Prostate gland (tissue), 2 donors: Measurements from ENCODE around the gene TRIM77.
"Not testable (repeated sequence)": the region's sequence is repeated elsewhere in the genome, so short reads cannot be mapped to it uniquely, and the experiment has no call there.

Source experiments
- CTCF ChIP-seq, 4 experiments: fragments of 200-600 bp in 2 of 4; fragments of 450-650 bp in 2 of 4; sonication (generic) in 2 of 4; IDR thresholded peaks; 1 replicate in 3 of 4; 2 replicates in 1 of 4; pipeline ENCODE4 v1.5.1; 2016 to 2019; ENCODE audit warnings: antibody characterized with exemption in 4 of 4, mild to moderate bottlenecking in 2 of 4, moderate library complexity in 2 of 4
- POLR2A ChIP-seq: fragments of 450-650 bp; IDR thresholded peaks from one replicate; pipeline ENCODE4 v1.6.1; 2016; ENCODE audit warnings: antibody characterized with exemption, mild to moderate bottlenecking
- POLR2AphosphoS5 ChIP-seq: sonication (generic); formaldehyde crosslinking; IDR thresholded peaks from one replicate; pipeline ENCODE4 v1.6.1; 2017; ENCODE audit warnings: antibody characterized with exemption

- not testable (repeated sequence) for TF ChIP-seq POLR2A; CTCF (IDR thresholded peaks at IDR 0.05); POLR2AphosphoS5
These were observed at the start of gene TRIM77 for GRCh38 chr11:89709999-89710398.
